Nephron progenitor cell (in vitro differentiated cells): Measurements from ENCODE around the gene PER1.

ENCODE experiments used
- DNase-seq: peaks from one replicate; pipeline ENCODE4 v3.0.0; 2021
- H3K27ac Mint-ChIP-seq: 2 replicates; pipeline ENCODE4 v1.8.0; 2021; ENCODE audit warnings: mild to moderate bottlenecking, moderate library complexity, mixed read lengths
- H3K27me3 Mint-ChIP-seq: 2 replicates; pipeline ENCODE4 v1.8.0; 2021; ENCODE audit warnings: mild to moderate bottlenecking, low read depth, mixed read lengths; ENCODE audit not compliant: poor library complexity
- H3K36me3 Mint-ChIP-seq: 2 replicates; pipeline ENCODE4 v1.8.0; 2021; ENCODE audit warnings: low read depth, mixed read lengths
- H3K4me1 Mint-ChIP-seq: 2 replicates; pipeline ENCODE4 v1.8.0; 2021; ENCODE audit warnings: mixed read lengths
- H3K4me3 Mint-ChIP-seq: 2 replicates; pipeline ENCODE4 v1.8.0; 2021; ENCODE audit warnings: mild to moderate bottlenecking, moderate library complexity, mixed read lengths
- H3K9me3 Mint-ChIP-seq: 2 replicates; pipeline ENCODE4 v1.8.0; 2021; ENCODE audit warnings: mild to moderate bottlenecking, moderate library complexity, mixed read lengths
- TF ChIP-seq, protein P1 (sequence below): fragments of 200-600 bp; sonication (generic); IDR thresholded peaks from 2 replicates; pipeline ENCODE4 v1.5.0; 2021; ENCODE audit warnings: antibody characterized with exemption

PER1 gene

GRCh38 chr17:8155231-8155995 lies 3.2 kb upstream of the PER1 start:
- DNase-seq = no peak
- no peak overlapping the region for H3K27ac Mint-ChIP-seq
- H3K4me3 Mint-ChIP-seq = no peak overlapping the region
- peaks cover 10% of the 10 kb centered on the region for H3K36me3 Mint-ChIP-seq
- H3K9me3 Mint-ChIP-seq = no peaks in the 10 kb centered on the region
- H3K4me1 Mint-ChIP-seq = peaks cover 18% of the 10 kb centered on the region
- H3K27me3 Mint-ChIP-seq = peaks cover 2% of the 10 kb centered on the region
- TF ChIP-seq, protein P1, sequence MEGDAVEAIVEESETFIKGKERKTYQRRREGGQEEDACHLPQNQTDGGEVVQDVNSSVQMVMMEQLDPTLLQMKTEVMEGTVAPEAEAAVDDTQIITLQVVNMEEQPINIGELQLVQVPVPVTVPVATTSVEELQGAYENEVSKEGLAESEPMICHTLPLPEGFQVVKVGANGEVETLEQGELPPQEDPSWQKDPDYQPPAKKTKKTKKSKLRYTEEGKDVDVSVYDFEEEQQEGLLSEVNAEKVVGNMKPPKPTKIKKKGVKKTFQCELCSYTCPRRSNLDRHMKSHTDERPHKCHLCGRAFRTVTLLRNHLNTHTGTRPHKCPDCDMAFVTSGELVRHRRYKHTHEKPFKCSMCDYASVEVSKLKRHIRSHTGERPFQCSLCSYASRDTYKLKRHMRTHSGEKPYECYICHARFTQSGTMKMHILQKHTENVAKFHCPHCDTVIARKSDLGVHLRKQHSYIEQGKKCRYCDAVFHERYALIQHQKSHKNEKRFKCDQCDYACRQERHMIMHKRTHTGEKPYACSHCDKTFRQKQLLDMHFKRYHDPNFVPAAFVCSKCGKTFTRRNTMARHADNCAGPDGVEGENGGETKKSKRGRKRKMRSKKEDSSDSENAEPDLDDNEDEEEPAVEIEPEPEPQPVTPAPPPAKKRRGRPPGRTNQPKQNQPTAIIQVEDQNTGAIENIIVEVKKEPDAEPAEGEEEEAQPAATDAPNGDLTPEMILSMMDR = no peak

DNA sequence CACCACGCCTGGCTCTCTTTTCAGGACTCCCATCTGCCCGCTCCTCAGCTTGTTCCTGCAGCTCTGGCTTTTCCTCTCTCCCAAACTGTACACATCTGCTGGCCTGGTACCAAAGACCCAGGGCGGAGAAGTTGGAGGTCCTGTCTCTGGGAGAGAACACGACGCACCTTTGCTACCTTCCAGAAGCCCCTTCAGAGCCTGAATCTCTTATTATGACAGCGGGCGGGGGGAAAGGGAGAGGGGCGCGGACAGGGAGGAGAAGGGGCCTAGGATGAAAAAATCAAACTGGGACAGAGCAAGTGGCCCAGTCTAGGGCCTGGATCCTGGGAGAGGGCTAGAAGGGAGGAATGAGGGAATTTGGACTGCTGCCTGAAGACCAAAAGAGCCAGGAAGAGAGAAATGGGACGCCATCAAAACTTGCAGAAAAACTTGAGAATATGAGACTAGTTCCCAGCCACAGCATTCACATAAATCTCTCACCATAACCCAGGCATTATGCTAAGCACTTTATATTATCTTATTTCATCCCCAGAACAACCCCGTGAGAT lies 2.5 kb upstream of the PER1 start:
- Mint-ChIP-seq H3K9me3 (no peaks in the 10 kb centered on the region), H3K27ac (peak overlapping the region; percentile 40), H3K36me3 (peaks cover 3% of the 10 kb centered on the region), H3K4me1 (peaks cover 12% of the 10 kb centered on the region), H3K27me3 (peaks cover 2% of the 10 kb centered on the region), H3K4me3 (no peak overlapping the region)
- TF ChIP-seq, protein P1 = no peak
- DNase-seq = no peak

DNA sequence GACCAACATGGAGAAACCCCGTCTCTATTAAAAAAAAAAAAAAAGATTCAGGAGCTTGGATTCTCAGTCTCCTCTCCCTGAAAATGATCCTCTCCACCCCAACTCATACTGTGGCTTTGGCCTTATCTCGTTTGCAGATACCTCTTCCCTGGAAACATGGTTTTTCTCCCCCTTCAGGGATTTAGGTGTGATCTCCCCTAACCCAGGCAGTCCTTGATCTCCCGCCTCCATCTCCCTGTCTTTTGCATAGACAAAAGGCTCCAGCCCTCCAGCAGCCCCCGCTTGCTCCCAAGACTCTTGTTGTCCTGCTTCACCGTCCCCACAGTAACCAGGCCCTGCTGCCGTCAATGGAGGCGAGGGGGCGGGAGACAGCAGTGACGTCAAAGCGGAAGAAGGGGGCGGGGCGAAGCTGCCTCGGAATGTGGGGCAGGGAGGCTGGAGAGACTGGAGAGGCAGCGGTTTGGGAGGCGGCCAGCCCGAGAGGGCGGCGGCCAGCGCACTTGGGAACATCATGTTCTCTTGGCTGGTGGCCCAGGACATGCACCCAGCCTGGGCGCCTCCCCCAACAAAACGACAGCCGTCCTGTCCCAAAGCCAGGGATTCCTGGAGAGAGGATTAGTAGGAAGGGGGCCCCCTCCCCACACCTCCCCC lies 1.9 kb upstream of the PER1 start:
- Mint-ChIP-seq H3K9me3 (no peaks in the 10 kb centered on the region), H3K4me1 (peaks cover 12% of the 10 kb centered on the region), H3K36me3 (peaks cover 4% of the 10 kb centered on the region), H3K27ac (peak overlapping the region; percentile 99), H3K27me3 (peaks cover 2% of the 10 kb centered on the region), H3K4me3 (no peak overlapping the region)
- TF ChIP-seq, protein P1 = no peak
- peak; percentile 98 for DNase-seq

DNA sequence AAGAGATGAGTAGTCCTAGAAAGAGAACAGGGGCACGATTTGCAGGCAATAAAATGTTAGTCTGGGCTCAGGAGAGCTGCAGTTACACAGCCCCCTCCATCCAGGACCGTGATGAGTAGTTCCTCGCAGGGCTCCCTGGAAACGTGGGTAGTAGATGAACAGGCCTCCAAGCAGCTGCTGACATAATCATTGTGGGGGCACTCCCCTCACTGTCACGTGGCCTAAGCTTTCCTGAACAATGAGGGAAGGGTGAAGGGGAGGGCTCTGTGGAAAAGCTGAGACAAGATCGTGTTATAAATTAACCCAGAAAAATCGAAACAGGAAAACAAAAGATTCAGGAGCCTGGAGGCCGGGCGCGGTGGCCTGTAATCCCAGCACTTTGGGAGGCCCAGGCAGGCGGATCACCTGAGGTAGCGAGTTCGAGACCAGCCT lies 1.3 kb upstream of the PER1 start:
- peaks cover 12% of the 10 kb centered on the region for H3K4me1 Mint-ChIP-seq
- peaks cover 2% of the 10 kb centered on the region for H3K27me3 Mint-ChIP-seq
- no peak for DNase-seq
- peak overlapping the region; percentile 96 for H3K27ac Mint-ChIP-seq
- peak overlapping the region; percentile 54 for H3K4me3 Mint-ChIP-seq
- peaks cover 5% of the 10 kb centered on the region for H3K36me3 Mint-ChIP-seq
- H3K9me3 Mint-ChIP-seq = no peaks in the 10 kb centered on the region
- TF ChIP-seq, protein P1 = no peak

DNA sequence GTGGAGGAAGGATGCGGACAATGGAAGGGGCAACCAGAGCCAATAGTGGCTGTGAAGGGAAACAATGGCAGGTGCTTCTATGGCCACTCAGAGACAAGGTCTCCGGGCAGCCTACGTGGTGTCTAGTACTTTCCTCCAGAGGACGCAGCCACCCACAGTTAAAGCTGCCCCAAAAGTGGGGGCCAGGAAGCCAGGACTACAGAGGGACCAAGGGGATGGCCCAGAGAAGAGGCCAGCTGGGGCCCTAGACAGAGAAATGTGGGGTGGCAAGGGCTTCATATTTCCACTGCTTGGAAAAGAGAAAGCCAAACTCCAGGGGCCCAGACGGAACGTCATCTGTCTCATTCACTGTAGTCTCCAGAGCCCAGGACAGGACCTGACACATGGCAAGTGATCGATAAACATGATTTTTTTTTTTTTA lies 837 bp upstream of the PER1 start:
- Mint-ChIP-seq H3K27me3 (no peaks in the 10 kb centered on the region), H3K36me3 (peaks cover 10% of the 10 kb centered on the region), H3K9me3 (no peaks in the 10 kb centered on the region), H3K27ac (peak overlapping the region; percentile 96), H3K4me1 (peaks cover 12% of the 10 kb centered on the region), H3K4me3 (peak overlapping the region; percentile 96)
- DNase-seq = no peak
- TF ChIP-seq, protein P1 = no peak
